GM20000 (cell line): Measurements from ENCODE around the gene TMEM200A.

Experiments
- DNase-seq: peaks from one replicate; pipeline ENCODE4 v3.0.0; 2012; ENCODE audit warnings: low spot score
- TF ChIP-seq, protein P1 (sequence below): IDR thresholded peaks from 2 replicates; pipeline ENCODE4 v1.5.1; 2012; ENCODE audit warnings: mild to moderate bottlenecking, control low read depth; ENCODE audit errors: extremely low read depth, missing control alignments

Gene TMEM200A

DNA sequence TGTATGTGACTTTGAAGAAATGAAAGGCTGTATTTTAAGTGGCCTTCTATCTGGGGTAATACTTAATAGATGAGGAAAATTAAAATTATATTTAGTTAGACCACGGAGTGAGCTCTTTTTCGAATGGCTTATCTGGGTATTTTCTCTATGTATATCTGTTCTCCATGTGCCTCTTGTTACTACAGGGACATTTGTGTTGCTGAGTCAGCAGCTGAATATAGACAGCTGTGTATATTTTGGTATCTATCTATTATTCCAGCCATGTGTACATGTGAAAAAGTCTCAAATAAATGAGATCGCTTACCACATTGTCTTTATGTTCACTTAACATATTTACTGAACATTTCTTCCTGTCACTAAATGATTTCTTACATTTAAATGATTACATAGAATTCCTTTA, 57.2 kb downstream of the TMEM200A start:
- DNase-seq: no peak
- TF ChIP-seq, protein P1, sequence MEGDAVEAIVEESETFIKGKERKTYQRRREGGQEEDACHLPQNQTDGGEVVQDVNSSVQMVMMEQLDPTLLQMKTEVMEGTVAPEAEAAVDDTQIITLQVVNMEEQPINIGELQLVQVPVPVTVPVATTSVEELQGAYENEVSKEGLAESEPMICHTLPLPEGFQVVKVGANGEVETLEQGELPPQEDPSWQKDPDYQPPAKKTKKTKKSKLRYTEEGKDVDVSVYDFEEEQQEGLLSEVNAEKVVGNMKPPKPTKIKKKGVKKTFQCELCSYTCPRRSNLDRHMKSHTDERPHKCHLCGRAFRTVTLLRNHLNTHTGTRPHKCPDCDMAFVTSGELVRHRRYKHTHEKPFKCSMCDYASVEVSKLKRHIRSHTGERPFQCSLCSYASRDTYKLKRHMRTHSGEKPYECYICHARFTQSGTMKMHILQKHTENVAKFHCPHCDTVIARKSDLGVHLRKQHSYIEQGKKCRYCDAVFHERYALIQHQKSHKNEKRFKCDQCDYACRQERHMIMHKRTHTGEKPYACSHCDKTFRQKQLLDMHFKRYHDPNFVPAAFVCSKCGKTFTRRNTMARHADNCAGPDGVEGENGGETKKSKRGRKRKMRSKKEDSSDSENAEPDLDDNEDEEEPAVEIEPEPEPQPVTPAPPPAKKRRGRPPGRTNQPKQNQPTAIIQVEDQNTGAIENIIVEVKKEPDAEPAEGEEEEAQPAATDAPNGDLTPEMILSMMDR: no peak

DNA sequence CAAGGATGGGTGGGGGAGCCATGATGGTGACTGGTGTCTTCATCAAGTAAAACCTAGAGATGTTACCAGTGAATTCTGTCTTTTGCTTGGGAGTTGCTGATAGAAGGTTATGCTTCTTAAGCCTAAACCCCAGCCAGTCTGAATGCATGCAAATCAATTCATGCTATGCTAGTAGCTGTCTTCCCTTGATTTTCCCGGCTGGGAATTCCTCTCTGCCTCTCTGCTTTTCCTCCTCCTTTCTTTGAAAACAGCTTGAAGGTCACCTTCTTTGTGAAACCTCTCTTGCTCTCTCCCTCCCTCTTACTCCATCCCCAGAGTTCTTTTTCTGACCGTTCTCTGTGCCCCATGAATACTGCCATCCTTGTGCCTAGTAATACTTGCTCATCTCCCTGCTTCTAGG, 58.9 kb downstream of the TMEM200A start:
- TF ChIP-seq, protein P1: no peak
- no peak for DNase-seq

DNA sequence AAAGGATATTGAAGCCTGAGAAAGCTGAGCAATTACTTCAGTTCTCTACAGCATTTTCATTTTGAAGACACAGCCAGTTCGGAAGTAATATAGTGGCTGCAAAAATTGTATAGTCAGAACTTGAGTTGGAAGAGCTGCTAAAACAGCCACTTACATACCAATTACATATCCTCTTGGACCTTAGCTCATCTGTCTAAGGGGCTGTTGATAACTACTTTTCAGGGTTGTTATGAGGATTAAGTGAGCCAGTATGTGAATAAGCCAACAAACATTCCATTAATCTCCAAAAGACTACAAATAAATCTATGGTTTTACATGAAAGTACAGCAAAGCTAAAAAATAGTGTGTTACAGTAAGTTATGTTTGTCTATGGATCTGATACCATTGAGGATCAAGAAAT, 59.7 kb downstream of the TMEM200A start:
- TF ChIP-seq, protein P1: no peak
- DNase-seq: no peak

DNA sequence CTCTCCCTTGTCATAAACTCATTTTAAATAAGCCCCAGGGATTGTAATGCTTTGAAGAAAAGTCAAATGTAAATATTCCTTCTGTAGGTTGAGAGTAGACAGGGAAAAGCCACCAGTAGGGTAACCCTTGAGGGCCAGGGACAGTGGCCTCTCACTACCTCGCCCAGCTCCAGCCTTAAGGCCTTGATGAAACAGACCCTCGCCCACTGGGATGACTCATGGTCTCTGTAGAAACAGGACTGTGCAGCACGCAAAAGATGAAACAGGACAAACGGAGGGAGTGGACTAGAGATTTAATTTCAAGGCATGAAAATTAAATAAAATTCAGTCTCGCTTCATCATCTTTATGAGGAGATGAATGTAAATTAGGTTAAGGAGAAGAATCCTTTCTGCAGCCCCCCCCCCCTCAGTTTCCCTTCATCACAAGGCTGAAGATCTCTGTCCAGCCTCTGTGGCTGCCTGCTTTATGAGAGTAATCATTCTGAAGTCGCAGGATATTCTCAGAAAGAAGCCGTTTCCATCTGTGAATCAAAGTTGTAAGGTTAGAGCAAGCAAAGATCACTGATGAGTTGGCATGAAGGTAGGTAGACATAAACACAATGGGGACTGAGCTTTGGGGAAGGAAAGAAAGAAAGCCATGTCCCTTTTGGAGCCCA, 60.4 kb downstream of the TMEM200A start:
- DNase-seq: no peak
- TF ChIP-seq, protein P1: no peak

DNA sequence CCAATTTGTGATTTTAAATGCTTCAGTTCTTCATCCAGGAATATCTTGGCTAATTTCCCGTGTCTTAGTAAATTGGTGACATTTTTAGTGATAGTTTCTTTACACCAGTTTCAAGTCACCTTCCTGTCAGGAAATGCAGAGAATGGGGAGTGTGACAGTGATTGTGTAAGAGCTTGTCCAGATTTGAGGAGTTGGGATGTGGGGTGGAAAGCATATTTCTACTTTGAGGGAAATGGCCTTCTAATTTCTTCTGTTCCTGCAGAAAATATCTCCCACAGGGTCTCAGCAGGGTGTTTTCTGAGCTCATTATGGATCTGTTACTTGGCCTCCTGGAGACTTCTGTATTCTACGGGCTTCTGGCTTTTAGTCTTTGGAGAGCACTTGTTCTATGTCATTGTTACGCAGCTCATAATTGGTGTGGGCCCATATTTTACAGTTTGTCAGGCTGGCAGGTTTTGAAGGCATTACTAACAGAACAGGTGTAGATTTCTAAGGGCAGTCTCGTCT, 65.6 kb downstream of the TMEM200A start:
- DNase-seq: no peak
- TF ChIP-seq, protein P1: no peak

DNA sequence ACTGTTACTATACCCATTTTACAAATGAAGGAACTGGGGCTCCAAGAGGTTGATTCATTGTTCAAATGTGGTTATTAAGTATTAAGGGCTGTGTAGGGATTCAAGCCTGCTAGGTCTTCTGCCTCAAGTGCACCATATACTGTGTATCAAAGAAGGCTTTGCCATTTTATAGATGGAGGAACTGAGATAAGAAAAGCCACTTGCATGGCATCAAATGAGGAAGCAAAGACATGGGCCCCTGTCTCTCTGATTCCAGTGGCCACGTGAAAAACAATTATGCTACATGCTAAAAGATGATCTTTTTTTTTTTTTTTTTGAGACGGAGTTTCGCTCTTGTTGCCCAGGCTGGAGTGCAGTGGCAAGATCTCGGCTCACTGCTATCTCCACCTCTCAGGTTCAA, 67.0 kb downstream of the TMEM200A start:
- TF ChIP-seq, protein P1: no peak
- DNase-seq: no peak

DNA sequence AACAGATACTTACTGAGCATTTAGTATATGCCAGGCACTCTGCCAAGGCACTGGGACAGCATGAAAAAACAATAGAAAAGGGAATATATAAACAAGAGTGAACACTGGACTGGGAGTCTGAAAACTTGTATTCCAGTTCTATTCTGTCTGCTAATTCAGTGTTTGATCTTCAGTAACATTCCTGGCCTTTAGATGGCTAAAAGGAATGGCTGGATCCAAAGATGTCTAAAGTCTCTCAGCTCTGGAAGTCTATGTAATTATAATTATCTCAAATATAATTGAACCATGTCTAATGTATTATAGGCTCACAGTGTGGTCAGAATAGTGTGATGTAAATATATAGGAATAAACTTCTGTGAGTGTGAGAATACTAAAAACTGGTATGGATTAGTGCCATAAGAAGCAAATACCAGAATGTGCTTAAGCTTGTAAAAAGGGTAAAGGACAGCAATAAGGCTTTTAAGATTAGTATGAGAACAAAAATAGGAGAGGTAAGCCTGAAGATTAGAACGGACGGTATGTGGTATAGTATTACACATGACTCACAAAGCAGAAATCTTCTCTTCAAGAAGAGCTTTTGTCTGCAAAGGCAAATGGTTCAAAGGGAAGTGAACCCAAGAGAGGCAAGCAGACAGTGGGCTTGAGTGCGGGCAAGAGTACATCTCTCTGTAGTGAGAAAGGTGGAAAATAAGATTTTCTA, 68.5 kb downstream of the TMEM200A start:
- DNase-seq: no peak
- TF ChIP-seq, protein P1: no peak
